Activated T-cell treated with anti-CD3 and anti-CD28 coated beads, Interleukin-2, amount 50 U/mL, for 72 hours (primary cell): ENCODE results near the gene XPNPEP2. TPM values are rescaled to one million over a fixed set of nuclear protein-coding genes. Genes with fewer than 3 reads are reported as not detected.

Experiments used
- ATAC-seq, 2 donors: fragments of 150-1000 bp; cut with Tn5 transposase; replicated peaks in 1 of 2; 2 replicates each; pipeline ENCODE4 v1.10.0; 2021; ENCODE audit warnings: moderate library complexity in 2 of 2, mild to moderate bottlenecking in 1 of 2
- DNase-seq, 2 donors: peaks; one replicate each; pipeline ENCODE4 v3.0.0; 2021 to 2022; ENCODE audit warnings: mixed read lengths in 1 of 2
- H3K27ac Mint-ChIP-seq: one replicate; pipeline ENCODE4 v1.8.0; 2022; ENCODE audit warnings: mild to moderate bottlenecking, moderate library complexity, mixed read lengths
- H3K27me3 Mint-ChIP-seq: one replicate; pipeline ENCODE4 v1.8.0; 2022; ENCODE audit warnings: low read depth, mixed read lengths
- H3K36me3 Mint-ChIP-seq, 2 donors: one replicate each; pipeline ENCODE4 v1.8.0; 2022; ENCODE audit warnings: mixed read lengths in 2 of 2, mild to moderate bottlenecking in 1 of 2; ENCODE audit not compliant: insufficient read depth in 2 of 2
- H3K4me1 Mint-ChIP-seq: one replicate; pipeline ENCODE4 v1.8.0; 2022; ENCODE audit warnings: low read depth, mixed read lengths
- H3K4me3 Mint-ChIP-seq, 2 donors: one replicate each; pipeline ENCODE4 v1.8.0; 2022; ENCODE audit warnings: mild to moderate bottlenecking in 2 of 2, mixed read lengths in 2 of 2, moderate library complexity in 2 of 2
- H3K9me3 Mint-ChIP-seq, 2 donors: one replicate each; pipeline ENCODE4 v1.8.0; 2022; ENCODE audit warnings: mixed read lengths in 2 of 2
- total RNA-seq, 2 donors: library from RNA; stranded (reverse); gene quantifications; one replicate each; pipeline ENCODE4 v1.2.3, GENCODE V29; 2022

Gene XPNPEP2
- total RNA-seq, 2 donors from 2014 or later: 0.24 to 0.42 TPM

DNA sequence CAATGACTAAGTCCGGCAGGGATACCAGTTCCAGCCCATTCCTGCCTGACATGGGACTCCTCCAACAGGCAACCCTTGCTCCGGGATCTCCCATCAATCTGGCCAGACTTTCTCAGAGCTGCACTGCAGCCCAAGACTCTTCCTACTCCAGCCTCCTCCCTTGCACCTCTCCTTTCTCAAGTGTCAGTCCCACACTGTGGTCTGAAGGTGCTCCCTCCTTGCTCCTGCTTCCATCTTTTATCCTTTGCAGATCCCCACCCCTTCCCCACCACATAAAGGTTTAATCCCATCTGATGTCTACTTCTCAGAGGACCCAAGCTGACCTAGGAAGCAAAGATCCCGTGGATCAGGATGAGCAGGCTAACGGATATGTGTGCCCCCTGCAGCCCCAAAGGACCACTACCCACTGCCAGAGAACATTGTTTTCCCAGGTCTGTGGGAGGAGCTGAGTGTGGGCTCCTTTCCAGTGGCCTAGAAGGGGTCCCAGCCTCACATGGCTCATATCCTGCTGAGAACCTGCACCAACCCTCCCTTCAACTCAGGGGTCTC is 33.3 kb upstream of the XPNPEP2 start:
- peaks cover 0 to 1% of the 10 kb centered on the region in 2 donors for H3K9me3 Mint-ChIP-seq
- peaks cover 0 to 3% of the 10 kb centered on the region in 2 donors for H3K36me3 Mint-ChIP-seq
- no peak for ATAC-seq
- H3K27me3 Mint-ChIP-seq: peaks cover 26% of the 10 kb centered on the region
- no peak overlapping the region for H3K27ac Mint-ChIP-seq
- no peak for DNase-seq
- H3K4me1 Mint-ChIP-seq: no peaks in the 10 kb centered on the region
- H3K4me3 Mint-ChIP-seq: no peak overlapping the region

DNA sequence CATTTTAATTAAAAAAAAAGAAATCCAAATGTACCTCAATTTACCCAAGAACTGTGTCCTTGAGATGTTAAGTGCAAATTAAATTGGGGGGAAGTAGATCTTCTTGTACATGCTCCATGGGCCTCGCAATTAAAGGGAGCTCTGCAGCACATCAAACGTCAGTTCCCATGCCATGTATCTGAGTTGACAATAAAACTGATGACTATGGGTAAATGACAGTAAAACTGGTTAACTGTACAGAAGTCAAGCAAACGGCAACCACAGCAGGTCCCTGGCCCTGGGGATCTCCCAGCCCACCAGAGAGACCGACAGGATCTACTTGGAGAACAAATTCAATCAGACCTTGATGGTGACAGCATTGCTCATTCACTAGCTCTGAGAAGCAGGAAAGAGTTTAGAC is 32.8 kb upstream of the XPNPEP2 start:
- Mint-ChIP-seq H3K27ac (no peak overlapping the region), H3K4me1 (no peaks in the 10 kb centered on the region), H3K4me3 (no peak overlapping the region), H3K9me3 (peaks cover 0 to 1% of the 10 kb centered on the region in 2 donors), H3K27me3 (peaks cover 26% of the 10 kb centered on the region), H3K36me3 (peaks cover 0 to 3% of the 10 kb centered on the region in 2 donors)
- ATAC-seq: no peak
- no peak for DNase-seq

DNA sequence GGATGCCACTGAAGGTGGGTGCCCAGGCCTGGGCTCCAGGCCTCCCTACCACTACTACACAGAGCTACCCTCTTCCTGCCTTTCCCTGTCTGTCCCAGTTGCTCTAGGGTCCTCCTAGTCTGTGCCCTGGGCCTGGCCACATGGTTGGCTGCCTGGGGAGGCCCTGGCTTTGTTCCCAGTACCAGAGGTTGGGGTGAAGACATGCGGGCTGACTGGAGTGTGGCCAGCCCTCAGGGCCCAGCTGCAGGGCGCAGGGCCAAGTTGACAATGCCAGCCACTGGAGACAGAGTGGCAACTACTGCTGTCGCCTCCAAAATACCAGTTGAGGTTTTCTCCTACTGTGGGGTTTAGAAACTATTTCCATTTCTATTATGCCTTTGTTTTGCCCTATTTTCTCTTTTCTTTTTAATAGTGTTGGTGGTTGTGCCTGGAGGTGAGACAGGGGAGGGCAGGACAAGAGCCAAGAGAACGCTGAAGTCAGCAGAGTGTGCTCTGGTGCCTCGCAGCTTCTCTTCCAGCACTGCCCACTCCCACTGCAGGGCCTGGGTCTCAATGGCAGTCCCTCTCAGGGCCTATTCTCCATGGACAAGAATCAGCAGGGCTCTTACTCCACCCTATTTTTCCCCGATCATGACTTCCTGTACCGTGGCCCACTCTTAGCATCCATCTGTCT is 32.2 kb upstream of the XPNPEP2 start:
- H3K27me3 Mint-ChIP-seq: peaks cover 26% of the 10 kb centered on the region
- peaks cover 0 to 3% of the 10 kb centered on the region in 2 donors for H3K36me3 Mint-ChIP-seq
- no peak overlapping the region for H3K27ac Mint-ChIP-seq
- no peak overlapping the region for H3K4me3 Mint-ChIP-seq
- H3K9me3 Mint-ChIP-seq: peaks cover 0 to 1% of the 10 kb centered on the region in 2 donors
- DNase-seq: no peak
- ATAC-seq: no peak
- no peaks in the 10 kb centered on the region for H3K4me1 Mint-ChIP-seq

DNA sequence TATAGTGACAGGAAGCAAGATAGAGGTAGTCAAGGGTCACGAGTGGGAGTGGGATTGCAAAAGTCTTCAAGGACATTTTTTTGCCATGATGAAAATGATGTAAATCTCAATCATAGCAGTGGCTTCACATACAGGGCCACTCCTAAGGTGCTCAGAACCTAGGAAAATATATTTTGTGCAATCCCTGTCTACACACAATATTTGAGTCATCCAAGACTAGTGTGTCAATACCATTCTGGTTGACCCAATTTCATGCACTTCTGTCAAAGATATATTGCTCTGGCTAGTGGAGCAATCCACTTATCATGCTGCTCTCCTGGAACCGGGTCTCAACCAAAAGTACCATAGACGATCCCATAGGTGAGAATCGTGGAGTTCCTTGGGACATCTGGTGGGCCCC is 24.2 kb upstream of the XPNPEP2 start:
- no peaks in the 10 kb centered on the region for H3K9me3 Mint-ChIP-seq
- H3K4me3 Mint-ChIP-seq: no peak overlapping the region
- H3K4me1 Mint-ChIP-seq: no peaks in the 10 kb centered on the region
- H3K36me3 Mint-ChIP-seq: no peaks in the 10 kb centered on the region
- DNase-seq (no peak), ATAC-seq (no peak)
- no peak overlapping the region for H3K27ac Mint-ChIP-seq
- H3K27me3 Mint-ChIP-seq: peaks cover 16% of the 10 kb centered on the region

DNA sequence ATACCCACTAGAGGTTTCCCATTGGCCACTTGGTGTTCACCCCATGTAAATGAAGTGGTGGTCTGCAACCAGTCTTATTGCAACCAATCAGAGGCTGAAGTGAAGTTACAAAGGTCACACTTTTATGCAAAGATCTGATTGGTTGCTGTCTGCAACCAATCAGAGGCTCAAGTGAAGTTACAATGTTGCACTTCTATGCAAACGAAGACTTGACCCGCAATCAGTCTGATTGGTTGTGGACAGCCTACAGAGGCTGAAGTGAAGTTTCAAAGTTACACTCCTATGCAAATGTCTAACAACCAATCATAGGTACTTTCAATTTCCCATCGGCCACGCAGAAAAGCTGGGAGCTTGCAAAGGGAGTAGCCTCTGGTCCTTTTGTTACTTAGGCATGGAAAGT is 22.3 kb upstream of the XPNPEP2 start:
- Mint-ChIP-seq H3K9me3 (no peaks in the 10 kb centered on the region), H3K27me3 (peaks cover 15% of the 10 kb centered on the region), H3K27ac (no peak overlapping the region), H3K4me1 (no peaks in the 10 kb centered on the region), H3K4me3 (no peak overlapping the region), H3K36me3 (no peaks in the 10 kb centered on the region)
- no peak for ATAC-seq
- DNase-seq: no peak

DNA sequence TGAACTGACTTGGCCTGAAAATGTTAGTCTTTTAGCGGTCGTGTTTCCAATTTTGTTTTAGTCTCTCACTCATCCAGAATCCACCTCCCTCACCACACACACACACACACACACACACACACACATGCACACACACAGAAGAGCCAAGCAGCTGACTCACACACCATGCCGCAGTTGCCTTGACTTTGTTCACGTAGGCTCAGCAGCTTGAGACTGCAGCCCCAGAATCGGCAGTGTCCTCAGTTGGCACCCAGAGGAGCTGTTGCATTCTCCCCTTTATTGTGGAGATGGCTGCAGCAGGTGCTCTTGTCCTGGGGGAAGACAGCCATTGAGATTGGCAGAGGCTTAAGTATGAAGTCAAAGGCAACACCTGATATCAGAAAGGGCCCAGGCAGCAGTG is 20.9 kb upstream of the XPNPEP2 start:
- H3K9me3 Mint-ChIP-seq: no peaks in the 10 kb centered on the region
- DNase-seq (no peak), ATAC-seq (no peak)
- peaks cover 5% of the 10 kb centered on the region for H3K4me1 Mint-ChIP-seq
- peaks cover 26% of the 10 kb centered on the region for H3K27me3 Mint-ChIP-seq
- no peak overlapping the region for H3K27ac Mint-ChIP-seq
- no peak overlapping the region for H3K4me3 Mint-ChIP-seq
- H3K36me3 Mint-ChIP-seq: no peaks in the 10 kb centered on the region

DNA sequence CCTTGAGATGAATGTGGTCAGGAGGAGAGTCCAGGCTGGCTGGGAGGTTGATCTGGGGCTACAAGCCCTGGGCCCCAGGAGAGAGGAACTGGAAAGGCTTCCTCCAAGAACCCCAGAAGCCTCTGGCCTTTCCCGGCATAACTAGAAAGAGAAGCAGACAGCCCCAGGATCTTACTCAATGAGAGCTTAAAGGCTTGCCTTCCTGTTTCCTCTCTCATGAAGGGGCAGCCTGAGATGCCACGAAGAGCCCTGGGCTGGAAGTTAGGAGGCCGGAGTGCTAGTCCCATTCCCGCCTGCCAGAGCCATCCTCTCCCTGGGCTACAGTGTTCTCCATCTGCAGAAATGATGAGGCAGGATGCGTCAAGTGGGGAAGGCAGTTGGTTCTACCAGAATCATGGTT is 20.1 kb upstream of the XPNPEP2 start:
- no peak overlapping the region for H3K4me3 Mint-ChIP-seq
- peaks cover 26% of the 10 kb centered on the region for H3K27me3 Mint-ChIP-seq
- no peak for ATAC-seq
- no peak overlapping the region for H3K27ac Mint-ChIP-seq
- no peaks in the 10 kb centered on the region for H3K9me3 Mint-ChIP-seq
- no peaks in the 10 kb centered on the region for H3K36me3 Mint-ChIP-seq
- no peak for DNase-seq
- H3K4me1 Mint-ChIP-seq: peaks cover 5% of the 10 kb centered on the region

DNA sequence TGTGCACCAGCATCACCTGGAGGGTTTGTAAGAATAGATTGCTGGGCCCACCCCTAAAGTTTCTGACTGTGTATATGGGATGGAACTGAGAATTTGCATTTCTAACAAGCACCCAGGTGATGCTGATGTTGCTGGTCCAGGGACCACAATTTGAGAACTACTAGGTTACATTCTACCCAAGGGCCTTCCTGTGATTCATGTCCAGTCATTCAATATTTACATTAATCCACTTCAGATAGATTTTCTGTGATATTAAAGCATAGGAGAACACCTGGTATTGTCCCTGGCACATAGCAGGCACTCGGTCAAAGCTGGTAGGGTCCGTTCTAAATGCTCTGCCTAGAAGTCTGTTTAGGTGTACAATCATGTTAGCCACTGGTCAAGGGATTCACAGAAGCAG is 19.5 kb upstream of the XPNPEP2 start:
- peaks cover 5% of the 10 kb centered on the region for H3K4me1 Mint-ChIP-seq
- H3K4me3 Mint-ChIP-seq: no peak overlapping the region
- no peaks in the 10 kb centered on the region for H3K9me3 Mint-ChIP-seq
- H3K36me3 Mint-ChIP-seq: no peaks in the 10 kb centered on the region
- DNase-seq (no peak), ATAC-seq (no peak)
- H3K27ac Mint-ChIP-seq: no peak overlapping the region
- H3K27me3 Mint-ChIP-seq: peaks cover 29% of the 10 kb centered on the region

DNA sequence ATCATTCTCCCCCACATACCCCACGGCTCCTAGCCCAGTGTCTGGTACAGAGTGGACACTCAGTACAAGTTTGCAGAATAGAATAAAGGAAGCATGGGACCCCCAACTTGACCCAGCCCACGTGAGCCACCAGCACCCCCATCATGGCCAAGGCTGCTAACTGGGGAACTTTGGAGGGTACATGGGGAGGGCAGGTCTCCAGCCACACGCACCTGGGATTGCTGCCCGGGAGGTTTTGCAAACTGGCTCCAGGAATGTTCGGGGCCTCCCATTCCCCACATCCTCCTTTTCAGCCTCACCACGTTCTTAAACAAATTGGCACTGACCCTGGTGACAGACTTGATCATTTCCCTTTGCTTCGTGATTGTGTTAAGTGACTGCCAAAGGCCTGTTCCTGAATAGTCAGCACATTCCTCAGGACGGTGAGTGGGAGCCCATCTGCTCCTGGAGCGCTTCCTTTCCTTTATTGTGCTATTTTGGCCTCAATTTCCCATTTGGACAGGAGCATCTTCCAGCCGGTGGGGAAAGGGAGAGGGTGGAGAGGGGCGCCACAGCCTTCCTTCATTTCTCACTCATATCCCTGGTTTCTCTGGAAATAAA is 18.7 kb upstream of the XPNPEP2 start:
- peaks cover 36% of the 10 kb centered on the region for H3K27me3 Mint-ChIP-seq
- peaks cover 0 to 1% of the 10 kb centered on the region in 2 donors for H3K9me3 Mint-ChIP-seq
- no peak overlapping the region for H3K27ac Mint-ChIP-seq
- ATAC-seq (no peak), DNase-seq (no peak)
- no peaks in the 10 kb centered on the region for H3K36me3 Mint-ChIP-seq
- peaks cover 9% of the 10 kb centered on the region for H3K4me1 Mint-ChIP-seq
- H3K4me3 Mint-ChIP-seq: no peak overlapping the region

DNA sequence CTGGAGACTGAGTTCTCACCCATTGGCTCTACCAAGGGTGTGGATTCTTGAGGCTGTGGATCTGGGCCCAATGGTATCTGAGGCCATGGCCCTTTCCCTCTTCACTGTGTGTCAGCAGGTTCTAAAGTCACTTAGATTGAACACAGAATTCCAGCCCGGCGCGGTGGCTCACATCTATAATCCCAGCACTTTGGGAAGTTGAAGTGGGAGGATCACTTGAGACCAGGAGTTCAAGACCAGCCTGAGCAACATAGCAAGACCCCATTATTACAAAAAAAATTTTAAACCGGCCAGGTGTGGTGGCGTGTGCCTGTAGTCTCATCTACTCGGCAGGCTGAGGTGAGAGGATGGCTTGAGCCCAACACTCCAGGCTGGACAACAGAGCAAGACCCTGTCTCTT is 18.0 kb upstream of the XPNPEP2 start:
- Mint-ChIP-seq H3K27me3 (peaks cover 29% of the 10 kb centered on the region), H3K36me3 (no peaks in the 10 kb centered on the region), H3K27ac (no peak overlapping the region), H3K4me1 (peaks cover 9% of the 10 kb centered on the region), H3K4me3 (no peak overlapping the region), H3K9me3 (peaks cover 0 to 1% of the 10 kb centered on the region in 2 donors)
- no peak for ATAC-seq
- no peak for DNase-seq

DNA sequence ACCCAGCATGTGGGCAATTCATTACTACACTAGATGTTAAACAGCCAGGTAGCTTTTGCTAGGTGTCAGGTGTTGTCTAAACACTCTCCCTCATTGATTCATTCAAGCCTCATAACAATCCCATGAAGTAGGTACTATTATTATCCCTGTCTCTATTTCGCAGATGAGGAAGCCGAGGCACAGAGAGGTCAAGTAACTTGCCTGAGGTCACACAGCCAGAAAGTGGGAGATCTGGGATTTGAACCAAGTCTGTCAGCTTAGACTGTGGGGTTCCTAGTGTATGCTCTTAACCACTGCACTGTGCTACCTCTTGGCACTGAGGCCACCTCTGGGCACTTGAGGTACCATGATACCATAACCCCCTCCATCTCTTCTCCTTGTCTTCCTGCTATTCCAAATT is 17.4 kb upstream of the XPNPEP2 start:
- no peak overlapping the region for H3K27ac Mint-ChIP-seq
- no peaks in the 10 kb centered on the region for H3K36me3 Mint-ChIP-seq
- DNase-seq: no peak
- peaks cover 9% of the 10 kb centered on the region for H3K4me1 Mint-ChIP-seq
- peaks cover 27% of the 10 kb centered on the region for H3K27me3 Mint-ChIP-seq
- peaks cover 0 to 1% of the 10 kb centered on the region in 2 donors for H3K9me3 Mint-ChIP-seq
- H3K4me3 Mint-ChIP-seq: no peak overlapping the region
- no peak for ATAC-seq

DNA sequence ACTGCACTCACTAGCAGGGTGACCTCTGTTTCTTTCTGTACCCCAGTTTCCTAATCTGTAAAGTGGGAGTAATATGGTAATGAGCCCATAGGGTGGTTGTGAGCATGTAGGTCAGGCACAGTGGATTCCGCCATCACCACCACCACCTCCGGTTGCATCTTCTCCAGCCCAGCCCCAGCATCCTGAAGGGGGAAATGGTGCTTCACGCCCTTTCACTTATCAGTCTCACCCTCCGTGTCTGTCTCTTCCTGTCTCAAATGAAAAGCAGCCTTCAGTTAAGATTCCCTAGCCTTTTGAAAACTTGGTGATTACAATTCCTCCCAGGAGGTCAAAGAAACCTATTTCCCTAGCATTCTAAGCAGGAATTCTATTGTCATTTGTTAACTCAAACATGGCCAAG is 16.9 kb upstream of the XPNPEP2 start:
- ATAC-seq (no peak), DNase-seq (no peak)
- H3K9me3 Mint-ChIP-seq: peaks cover 0 to 1% of the 10 kb centered on the region in 2 donors
- H3K27ac Mint-ChIP-seq: no peak overlapping the region
- peaks cover 30% of the 10 kb centered on the region for H3K27me3 Mint-ChIP-seq
- no peak overlapping the region for H3K4me3 Mint-ChIP-seq
- H3K4me1 Mint-ChIP-seq: peaks cover 9% of the 10 kb centered on the region
- H3K36me3 Mint-ChIP-seq: no peaks in the 10 kb centered on the region

DNA sequence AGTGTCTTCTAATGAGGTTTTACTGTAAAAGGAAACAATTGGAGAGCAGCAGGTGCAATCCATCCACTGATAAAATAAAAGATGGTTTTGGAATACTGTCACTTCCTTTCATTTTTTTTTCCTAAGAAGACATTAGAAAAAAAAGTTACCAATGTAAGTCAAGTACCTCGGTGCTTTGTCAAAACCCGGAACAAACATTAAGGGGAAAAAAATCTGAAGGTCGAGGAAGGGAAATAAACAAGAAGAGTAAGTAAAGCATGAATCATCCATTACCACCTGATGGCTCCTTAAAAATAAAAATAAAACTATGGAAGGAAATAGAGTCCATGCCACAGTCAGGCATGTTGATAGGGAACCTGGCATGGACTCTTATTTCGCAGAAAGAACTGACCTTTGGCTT is 15.3 kb upstream of the XPNPEP2 start:
- DNase-seq (no peak), ATAC-seq (no peak)
- Mint-ChIP-seq H3K4me3 (no peak overlapping the region), H3K36me3 (no peaks in the 10 kb centered on the region), H3K4me1 (peaks cover 9% of the 10 kb centered on the region), H3K9me3 (peaks cover 0 to 1% of the 10 kb centered on the region in 2 donors), H3K27ac (no peak overlapping the region), H3K27me3 (peaks cover 39% of the 10 kb centered on the region)

DNA sequence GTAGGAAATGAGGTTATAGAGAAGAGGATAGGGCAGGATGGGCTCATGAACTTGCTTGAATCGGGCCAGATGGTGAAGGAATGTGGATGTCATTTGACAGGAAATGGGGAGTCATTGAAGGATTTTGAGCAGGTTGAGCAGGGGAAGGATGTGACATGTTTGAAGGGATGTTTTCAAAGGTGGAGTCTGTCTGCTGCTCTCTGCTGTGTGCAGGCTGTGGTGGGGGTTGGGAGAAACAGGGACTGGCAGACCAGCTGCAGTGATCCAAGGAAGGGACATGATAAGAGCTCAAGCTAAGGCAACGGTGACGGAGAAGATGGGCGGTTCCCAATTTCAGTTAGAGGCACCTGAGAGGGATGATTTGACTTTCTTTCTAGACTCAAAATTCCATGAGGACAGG is 14.0 kb upstream of the XPNPEP2 start:
- no peak for ATAC-seq
- Mint-ChIP-seq H3K4me3 (no peak overlapping the region), H3K9me3 (peaks cover 0 to 1% of the 10 kb centered on the region in 2 donors), H3K36me3 (no peaks in the 10 kb centered on the region), H3K4me1 (peaks cover 9% of the 10 kb centered on the region), H3K27ac (no peak overlapping the region), H3K27me3 (peaks cover 39% of the 10 kb centered on the region)
- no peak for DNase-seq
